ENCODE results near the gene SLX4IP.

SLX4IP gene

GRCh38 chr20:10433014-10433622 lies 2.0 kb upstream of the SLX4IP start:
- peak overlapping the region; percentile 87 for H3K4me3 ChIP-seq (ENCODE audit: low read depth, low read length)
- DNase-seq (ENCODE audit: low read depth) = no peak
- TF ChIP-seq MAX (IDR thresholded peaks at IDR 0.05; ENCODE audit: low read depth, low read length) = no peak; the same call in 1 of the 2 replicates

- peak; percentile 94 for DNase-seq (ENCODE audit: low read depth)
- TF ChIP-seq MAX (IDR thresholded peaks at IDR 0.05; ENCODE audit: low read depth, low read length) (peak; percentile 73), MYC (IDR thresholded peaks at IDR 0.05; ENCODE audit: low read depth, low read length) (peak; percentile 83), CTCF (IDR thresholded peaks at IDR 0.05; ENCODE audit: low read depth, low read length) (no peak), POLR2A (IDR thresholded peaks at IDR 0.05; ENCODE audit: extremely low read depth, insufficient read length) (peak; percentile 67)
- peak within 1 kb of the TSS; percentile 87 for H3K4me3 ChIP-seq (ENCODE audit: low read depth, low read length)
Observed at GRCh38 chr20:10433623-10434466, 1.3 kb upstream of the SLX4IP start, which contains the start of gene MKKS. Gene MKKS, minus strand, starts transcription at chr20:10434222. Its CDS starts 20,708 bp downstream, at chr20:10413514.

- peak; percentile 98 for DNase-seq (ENCODE audit: low read depth)
- TF ChIP-seq CTCF (IDR thresholded peaks at IDR 0.05; ENCODE audit: low read depth, low read length) = no peak
- peak; percentile 33; the same call in 1 of the 2 replicates for TF ChIP-seq MYC (IDR thresholded peaks at IDR 0.05; ENCODE audit: low read depth, low read length)
- peak; percentile 92 for TF ChIP-seq POLR2A (IDR thresholded peaks at IDR 0.05; ENCODE audit: extremely low read depth, insufficient read length)
- peak overlapping the region; percentile 87 for H3K4me3 ChIP-seq (ENCODE audit: low read depth, low read length)
Observed at GRCh38 chr20:10434467-10434831, 656 bp upstream of the SLX4IP start.

GRCh38 chr20:10436053-10436699 lies 1.1 kb downstream of the SLX4IP start:
- DNase-seq (ENCODE audit: low read depth) = no peak
- TF ChIP-seq CTCF (IDR thresholded peaks at IDR 0.05; ENCODE audit: low read depth, low read length) = no peak
- TF ChIP-seq MAX (IDR thresholded peaks at IDR 0.05; ENCODE audit: low read depth, low read length) = no peak
- no peak for TF ChIP-seq POLR2A (IDR thresholded peaks at IDR 0.05; ENCODE audit: extremely low read depth, insufficient read length)
- no peak for TF ChIP-seq MYC (IDR thresholded peaks at IDR 0.05; ENCODE audit: low read depth, low read length)
- peak overlapping the region; percentile 87 for H3K4me3 ChIP-seq (ENCODE audit: low read depth, low read length)

GRCh38 chr20:10438217-10438616 lies 3.1 kb downstream of the SLX4IP start:
- TF ChIP-seq POLR2A (IDR thresholded peaks at IDR 0.05; ENCODE audit: extremely low read depth, insufficient read length) (no peak), MAX (IDR thresholded peaks at IDR 0.05; ENCODE audit: low read depth, low read length) (no peak), CTCF (IDR thresholded peaks at IDR 0.05; ENCODE audit: low read depth, low read length) (no peak), MYC (IDR thresholded peaks at IDR 0.05; ENCODE audit: low read depth, low read length) (no peak)
- no peak for DNase-seq (ENCODE audit: low read depth)
- no peak overlapping the region for H3K4me3 ChIP-seq (ENCODE audit: low read depth, low read length)

GRCh38 chr20:10443936-10444335 lies 8.8 kb downstream of the SLX4IP start:
- no peak overlapping the region for H3K4me3 ChIP-seq (ENCODE audit: low read depth, low read length)
- DNase-seq (ENCODE audit: low read depth) = no peak
- TF ChIP-seq MAX (IDR thresholded peaks at IDR 0.05; ENCODE audit: low read depth, low read length) (no peak), CTCF (IDR thresholded peaks at IDR 0.05; ENCODE audit: low read depth, low read length) (no peak), MYC (IDR thresholded peaks at IDR 0.05; ENCODE audit: low read depth, low read length) (no peak), POLR2A (IDR thresholded peaks at IDR 0.05; ENCODE audit: extremely low read depth, insufficient read length) (no peak)
